ENCODE data around the gene BBX.

BBX gene

DNA sequence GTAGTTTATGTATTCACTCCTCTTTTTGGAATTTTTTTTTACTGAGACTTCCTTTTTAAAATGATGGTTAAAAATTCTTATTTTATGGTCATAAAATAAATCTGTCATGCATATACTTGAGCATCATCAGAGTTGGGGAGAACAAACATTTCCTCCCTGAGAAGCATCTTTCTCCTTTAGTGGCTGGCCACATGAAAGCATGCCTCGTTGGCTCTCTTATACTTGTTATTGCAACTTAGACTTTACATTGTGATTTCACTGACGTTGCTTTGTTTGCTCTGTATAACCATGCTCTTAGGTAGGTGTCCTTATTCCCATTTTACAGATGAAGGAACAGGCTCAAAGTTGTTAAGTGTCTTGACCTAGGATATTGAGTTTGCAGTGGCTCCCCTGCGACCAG, 18.1 kb downstream of the BBX start:
- no peak for TF ChIP-seq NFIC (IDR thresholded peaks at IDR 0.05)

- no peak for TF ChIP-seq CREB1 (IDR thresholded peaks at IDR 0.05; ENCODE audit: low read depth)
- no peak for TF ChIP-seq YY1 (IDR thresholded peaks at IDR 0.05; ENCODE audit: low read depth)
- TF ChIP-seq TAF1 (IDR thresholded peaks at IDR 0.05; ENCODE audit: low read depth), result no peak
- no peak for TF ChIP-seq NFIC (IDR thresholded peaks at IDR 0.05)
- TF ChIP-seq USF1 (IDR thresholded peaks at IDR 0.05), result no peak
- no peak for TF ChIP-seq CEBPB (IDR thresholded peaks at IDR 0.05)
- no peak for TF ChIP-seq TEAD4 (IDR thresholded peaks at IDR 0.05)
- no peak for TF ChIP-seq RAD21 (IDR thresholded peaks at IDR 0.05; ENCODE audit: low read depth)
- TF ChIP-seq MAX (IDR thresholded peaks at IDR 0.05), result no peak
- no peak for TF ChIP-seq FOXM1 (IDR thresholded peaks at IDR 0.05; ENCODE audit: borderline replicate concordance, low read depth)
- no peak for TF ChIP-seq TCF12 (IDR thresholded peaks at IDR 0.05; ENCODE audit: low read depth)
- no peak for TF ChIP-seq EP300 (IDR thresholded peaks at IDR 0.05; ENCODE audit: borderline replicate concordance)
Observed at GRCh38 chr3:107542665-107543064, 19.9 kb downstream of the BBX start.

- TF ChIP-seq NFIC (IDR thresholded peaks at IDR 0.05) (no peak), TEAD4 (IDR thresholded peaks at IDR 0.05) (no peak), RAD21 (IDR thresholded peaks at IDR 0.05; ENCODE audit: low read depth) (peak; percentile 53), CEBPB (IDR thresholded peaks at IDR 0.05) (no peak), CREB1 (IDR thresholded peaks at IDR 0.05; ENCODE audit: low read depth) (no peak), TAF1 (IDR thresholded peaks at IDR 0.05; ENCODE audit: low read depth) (no peak), EP300 (IDR thresholded peaks at IDR 0.05; ENCODE audit: borderline replicate concordance) (no peak)
Observed at GRCh38 chr3:107543666-107544065, 20.9 kb downstream of the BBX start.

DNA sequence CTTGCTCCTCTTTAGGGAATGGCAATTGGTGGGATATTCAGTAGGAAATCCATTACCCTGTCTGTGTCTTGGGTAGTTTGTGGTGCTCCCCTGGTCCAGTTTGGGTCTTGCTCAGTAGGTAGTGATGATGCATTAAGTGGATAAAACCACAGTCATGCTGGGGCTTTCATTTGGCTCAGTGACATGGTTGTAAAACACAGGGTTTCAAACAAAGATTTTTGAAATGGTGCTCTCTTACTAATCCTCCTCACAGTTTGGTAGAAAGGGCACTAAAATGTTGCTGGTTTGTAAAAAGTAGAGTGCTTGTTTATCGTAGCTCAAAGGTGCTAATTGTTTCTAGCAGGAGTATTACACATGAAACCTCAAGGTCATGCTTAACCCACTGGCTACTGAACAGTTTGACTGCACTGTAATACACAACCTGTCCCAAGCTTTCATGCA, 22.9 kb downstream of the BBX start:
- TF ChIP-seq YY1 (IDR thresholded peaks at IDR 0.05; ENCODE audit: low read depth) (no peak), TAF1 (IDR thresholded peaks at IDR 0.05; ENCODE audit: low read depth) (no peak), CEBPB (IDR thresholded peaks at IDR 0.05) (no peak), RAD21 (IDR thresholded peaks at IDR 0.05; ENCODE audit: low read depth) (no peak), NFIC (IDR thresholded peaks at IDR 0.05) (no peak), TEAD4 (IDR thresholded peaks at IDR 0.05) (no peak), MAX (IDR thresholded peaks at IDR 0.05) (no peak), EP300 (IDR thresholded peaks at IDR 0.05; ENCODE audit: borderline replicate concordance) (no peak), EGR1 (IDR thresholded peaks at IDR 0.05) (no peak)

GRCh38 chr3:107548601-107549000, 25.8 kb downstream of the BBX start:
- no peak for TF ChIP-seq MAX (IDR thresholded peaks at IDR 0.05)
- no peak for TF ChIP-seq ZBTB7A (IDR thresholded peaks at IDR 0.05; ENCODE audit: low read depth)
- no peak for TF ChIP-seq TCF12 (IDR thresholded peaks at IDR 0.05; ENCODE audit: low read depth)
- TF ChIP-seq EP300 (IDR thresholded peaks at IDR 0.05; ENCODE audit: borderline replicate concordance), result no peak
- no peak for TF ChIP-seq CEBPB (IDR thresholded peaks at IDR 0.05)
- TF ChIP-seq FOXM1 (IDR thresholded peaks at IDR 0.05; ENCODE audit: borderline replicate concordance, low read depth), result no peak
- no peak for TF ChIP-seq YY1 (IDR thresholded peaks at IDR 0.05; ENCODE audit: low read depth)

GRCh38 chr3:107555359-107555758, 32.6 kb downstream of the BBX start:
- TF ChIP-seq FOXM1 (IDR thresholded peaks at IDR 0.05; ENCODE audit: borderline replicate concordance, low read depth) (no peak), EP300 (IDR thresholded peaks at IDR 0.05; ENCODE audit: borderline replicate concordance) (no peak), MAX (IDR thresholded peaks at IDR 0.05) (no peak), RAD21 (IDR thresholded peaks at IDR 0.05; ENCODE audit: low read depth) (no peak), TAF1 (IDR thresholded peaks at IDR 0.05; ENCODE audit: low read depth) (no peak), TEAD4 (IDR thresholded peaks at IDR 0.05) (no peak), CREB1 (IDR thresholded peaks at IDR 0.05; ENCODE audit: low read depth) (no peak), YY1 (IDR thresholded peaks at IDR 0.05; ENCODE audit: low read depth) (no peak), EGR1 (IDR thresholded peaks at IDR 0.05) (no peak), ZBTB7A (IDR thresholded peaks at IDR 0.05; ENCODE audit: low read depth) (no peak), TCF12 (IDR thresholded peaks at IDR 0.05; ENCODE audit: low read depth) (no peak)
- TF ChIP-seq, protein P1, sequence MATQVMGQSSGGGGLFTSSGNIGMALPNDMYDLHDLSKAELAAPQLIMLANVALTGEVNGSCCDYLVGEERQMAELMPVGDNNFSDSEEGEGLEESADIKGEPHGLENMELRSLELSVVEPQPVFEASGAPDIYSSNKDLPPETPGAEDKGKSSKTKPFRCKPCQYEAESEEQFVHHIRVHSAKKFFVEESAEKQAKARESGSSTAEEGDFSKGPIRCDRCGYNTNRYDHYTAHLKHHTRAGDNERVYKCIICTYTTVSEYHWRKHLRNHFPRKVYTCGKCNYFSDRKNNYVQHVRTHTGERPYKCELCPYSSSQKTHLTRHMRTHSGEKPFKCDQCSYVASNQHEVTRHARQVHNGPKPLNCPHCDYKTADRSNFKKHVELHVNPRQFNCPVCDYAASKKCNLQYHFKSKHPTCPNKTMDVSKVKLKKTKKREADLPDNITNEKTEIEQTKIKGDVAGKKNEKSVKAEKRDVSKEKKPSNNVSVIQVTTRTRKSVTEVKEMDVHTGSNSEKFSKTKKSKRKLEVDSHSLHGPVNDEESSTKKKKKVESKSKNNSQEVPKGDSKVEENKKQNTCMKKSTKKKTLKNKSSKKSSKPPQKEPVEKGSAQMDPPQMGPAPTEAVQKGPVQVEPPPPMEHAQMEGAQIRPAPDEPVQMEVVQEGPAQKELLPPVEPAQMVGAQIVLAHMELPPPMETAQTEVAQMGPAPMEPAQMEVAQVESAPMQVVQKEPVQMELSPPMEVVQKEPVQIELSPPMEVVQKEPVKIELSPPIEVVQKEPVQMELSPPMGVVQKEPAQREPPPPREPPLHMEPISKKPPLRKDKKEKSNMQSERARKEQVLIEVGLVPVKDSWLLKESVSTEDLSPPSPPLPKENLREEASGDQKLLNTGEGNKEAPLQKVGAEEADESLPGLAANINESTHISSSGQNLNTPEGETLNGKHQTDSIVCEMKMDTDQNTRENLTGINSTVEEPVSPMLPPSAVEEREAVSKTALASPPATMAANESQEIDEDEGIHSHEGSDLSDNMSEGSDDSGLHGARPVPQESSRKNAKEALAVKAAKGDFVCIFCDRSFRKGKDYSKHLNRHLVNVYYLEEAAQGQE (IDR thresholded peaks at IDR 0.05; ENCODE audit: low read depth), result no peak

- TF ChIP-seq CEBPB (IDR thresholded peaks at IDR 0.05), result no peak
- no peak for TF ChIP-seq NFIC (IDR thresholded peaks at IDR 0.05)
Observed at GRCh38 chr3:107557743-107558142, 35.0 kb downstream of the BBX start.

GRCh38 chr3:107560166-107560565, 37.4 kb downstream of the BBX start:
- TF ChIP-seq TAF1 (IDR thresholded peaks at IDR 0.05; ENCODE audit: low read depth) (no peak), EGR1 (IDR thresholded peaks at IDR 0.05) (no peak), CREB1 (IDR thresholded peaks at IDR 0.05; ENCODE audit: low read depth) (no peak), NFIC (IDR thresholded peaks at IDR 0.05) (no peak), FOXM1 (IDR thresholded peaks at IDR 0.05; ENCODE audit: borderline replicate concordance, low read depth) (no peak), TEAD4 (IDR thresholded peaks at IDR 0.05) (no peak), ZBTB7A (IDR thresholded peaks at IDR 0.05; ENCODE audit: low read depth) (no peak), CEBPB (IDR thresholded peaks at IDR 0.05) (no peak), MAX (IDR thresholded peaks at IDR 0.05) (no peak), USF1 (IDR thresholded peaks at IDR 0.05) (no peak)
- TF ChIP-seq, protein P1 (IDR thresholded peaks at IDR 0.05; ENCODE audit: low read depth), result no peak
